GM19463 (cell line): Measurements from ENCODE around the gene TPCN1.

Experiments used
- ATAC-seq: cut with Tn5 transposase; IDR thresholded peaks from one replicate; pipeline ENCODE4 v1.9.1; 2021; ENCODE audit warnings: mild to moderate bottlenecking, moderate library complexity; ENCODE audit not compliant: unreplicated experiment

Gene TPCN1

DNA sequence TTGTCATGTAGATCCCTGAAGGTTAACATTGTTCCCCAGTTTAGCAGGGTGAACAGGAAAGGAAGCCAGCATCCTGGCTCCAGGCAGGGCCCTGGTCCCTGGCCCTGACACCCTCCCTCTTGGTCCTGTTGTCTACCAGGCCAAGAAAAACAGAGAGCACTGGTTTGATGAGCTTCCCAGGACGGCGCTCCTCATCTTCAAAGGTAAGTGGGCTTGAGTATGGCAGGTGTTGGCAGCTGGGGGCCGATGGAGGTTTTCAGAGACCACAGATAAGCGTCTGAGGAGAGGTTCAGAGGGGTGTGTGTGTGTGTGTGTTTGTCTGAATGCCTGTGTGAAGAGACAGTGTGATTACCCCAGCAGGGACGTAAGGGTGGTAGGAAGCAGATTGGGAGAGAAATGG, 57.4 kb downstream of the TPCN1 start:
- ATAC-seq, result no peak

DNA sequence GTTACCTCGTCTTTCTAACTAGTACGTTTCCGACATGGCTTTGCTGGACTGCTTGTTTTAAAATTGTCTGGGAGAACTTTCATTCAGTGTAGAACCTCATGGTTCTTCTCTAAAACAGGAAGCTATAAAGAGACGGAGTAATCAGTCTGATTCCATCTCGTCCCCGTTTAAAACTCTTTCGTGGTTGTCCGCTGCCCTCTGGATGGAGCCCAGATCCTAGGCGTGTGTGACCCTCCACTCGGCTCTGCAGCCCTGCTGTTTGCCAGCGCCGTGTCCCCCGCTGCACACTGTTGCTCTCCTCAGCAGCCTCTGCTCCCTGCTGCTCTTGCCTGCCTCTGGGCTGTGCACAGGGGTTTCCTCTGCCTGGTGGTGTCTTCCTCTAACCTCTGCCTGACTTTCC, 63.5 kb downstream of the TPCN1 start:
- ATAC-seq, result no peak

DNA sequence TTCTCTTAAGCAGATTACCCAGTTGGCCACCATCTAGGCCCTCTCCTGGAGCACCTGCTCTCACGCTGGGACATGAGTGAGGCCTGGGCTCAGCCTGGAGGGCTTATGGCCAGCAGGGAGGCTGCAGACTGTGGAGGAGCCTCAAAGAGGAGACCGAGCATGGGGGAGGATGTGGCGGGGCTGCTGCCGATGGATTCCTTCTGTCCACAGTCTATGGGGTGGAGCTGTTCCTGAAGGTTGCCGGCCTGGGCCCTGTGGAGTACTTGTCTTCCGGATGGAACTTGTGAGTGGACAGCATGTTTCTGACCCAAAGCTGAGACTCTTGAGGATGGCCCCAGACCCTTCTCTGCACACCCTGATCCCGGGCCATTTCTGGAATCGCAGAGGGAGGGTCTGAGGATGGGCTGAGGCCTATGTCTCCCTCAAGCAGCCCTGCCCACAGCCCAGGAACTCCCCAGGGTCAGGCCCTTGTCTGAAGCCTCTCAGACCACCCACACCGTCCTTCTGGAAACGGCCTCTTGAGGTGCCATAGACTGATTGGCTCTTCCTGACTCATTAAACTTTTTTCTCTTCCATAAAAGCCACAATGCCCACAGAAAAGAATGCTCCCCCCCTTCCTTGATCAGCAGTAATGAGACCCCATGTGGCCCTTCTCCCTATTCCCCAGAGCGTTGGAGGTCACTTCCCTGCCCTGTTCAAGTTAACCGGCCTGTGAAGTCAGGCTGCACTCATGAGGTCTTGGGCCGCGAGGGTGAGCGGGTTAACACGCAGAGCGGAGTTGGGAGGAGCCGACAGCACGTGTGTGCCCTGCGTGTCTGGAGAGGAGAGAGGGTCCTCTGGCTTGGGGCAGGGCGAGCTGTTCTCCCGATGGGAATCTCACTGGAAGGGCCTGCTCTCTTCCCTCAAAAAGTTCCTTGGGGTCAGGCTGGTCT, 64.7 kb downstream of the TPCN1 start:
- ATAC-seq, result no peak

DNA sequence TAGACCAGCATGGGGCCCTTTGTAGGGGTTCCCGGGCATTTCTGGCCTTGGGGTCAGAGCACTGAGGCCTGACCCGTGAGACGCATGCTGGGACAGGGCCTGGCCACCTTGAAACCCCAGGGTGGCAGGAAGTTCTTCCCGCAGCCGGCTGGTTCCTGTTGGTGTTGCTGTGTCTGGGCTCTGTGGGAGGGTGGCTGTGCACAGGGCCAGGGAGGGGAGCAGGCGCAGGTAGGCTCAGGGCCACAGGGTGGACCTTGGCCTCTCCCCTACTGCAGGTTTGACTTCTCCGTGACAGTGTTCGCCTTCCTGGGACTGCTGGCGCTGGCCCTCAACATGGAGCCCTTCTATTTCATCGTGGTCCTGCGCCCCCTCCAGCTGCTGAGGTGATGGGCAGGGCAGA, 65.4 kb downstream of the TPCN1 start:
- no peak for ATAC-seq

DNA sequence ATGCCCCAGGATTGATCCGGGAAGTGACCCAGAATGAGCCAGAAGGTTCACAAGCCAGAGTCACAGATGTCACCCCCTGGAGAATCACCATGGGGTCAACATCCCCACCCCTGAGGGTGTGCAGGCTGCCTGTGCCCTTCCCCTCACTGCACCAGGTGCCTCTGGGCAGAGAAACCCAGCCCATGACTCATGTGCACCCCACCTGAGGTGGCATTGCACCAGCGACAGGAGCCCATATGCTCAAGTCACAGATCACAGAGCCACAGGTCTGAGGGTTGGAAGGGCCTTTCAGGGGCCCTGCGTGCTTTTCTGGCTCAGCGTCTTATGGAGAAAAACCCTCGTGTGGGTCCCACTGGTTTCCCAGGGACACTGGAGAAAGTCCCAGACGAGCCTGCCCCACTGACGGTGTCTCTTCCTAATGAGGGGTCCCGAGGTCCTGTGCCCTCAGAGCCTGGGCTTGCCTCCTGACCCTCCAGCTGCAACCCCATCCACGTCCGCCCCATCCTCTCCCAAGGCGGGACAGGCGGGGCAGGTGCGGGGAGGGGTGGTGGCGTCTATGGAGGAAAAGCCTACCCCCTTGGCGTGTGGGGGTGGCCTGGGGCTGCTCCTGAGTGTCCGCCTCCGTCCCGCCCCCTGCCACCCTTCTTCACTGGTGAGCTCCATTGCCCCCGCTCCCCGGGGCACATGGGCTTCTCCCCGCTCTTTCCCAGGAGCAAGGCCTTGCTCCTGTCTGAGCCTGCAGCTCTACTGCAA, 66.1 kb downstream of the TPCN1 start:
- no peak for ATAC-seq

DNA sequence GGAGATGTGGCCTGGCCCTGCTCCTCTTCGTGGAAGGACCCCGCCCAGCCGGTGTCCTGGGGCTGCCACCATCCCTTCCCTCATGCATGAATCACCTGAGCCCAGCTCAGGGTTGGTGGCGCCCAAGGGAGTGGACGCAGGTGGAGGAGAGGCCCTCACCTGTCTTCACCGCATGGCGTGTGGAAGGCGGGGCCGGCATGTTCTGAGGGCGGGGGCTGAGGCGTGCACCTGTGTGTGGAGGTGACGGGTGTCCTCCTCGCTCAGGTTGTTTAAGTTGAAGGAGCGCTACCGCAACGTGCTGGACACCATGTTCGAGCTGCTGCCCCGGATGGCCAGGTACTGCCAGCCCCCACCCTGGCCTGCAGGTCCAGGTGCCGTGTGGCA, 66.6 kb downstream of the TPCN1 start:
- ATAC-seq, result no peak

DNA sequence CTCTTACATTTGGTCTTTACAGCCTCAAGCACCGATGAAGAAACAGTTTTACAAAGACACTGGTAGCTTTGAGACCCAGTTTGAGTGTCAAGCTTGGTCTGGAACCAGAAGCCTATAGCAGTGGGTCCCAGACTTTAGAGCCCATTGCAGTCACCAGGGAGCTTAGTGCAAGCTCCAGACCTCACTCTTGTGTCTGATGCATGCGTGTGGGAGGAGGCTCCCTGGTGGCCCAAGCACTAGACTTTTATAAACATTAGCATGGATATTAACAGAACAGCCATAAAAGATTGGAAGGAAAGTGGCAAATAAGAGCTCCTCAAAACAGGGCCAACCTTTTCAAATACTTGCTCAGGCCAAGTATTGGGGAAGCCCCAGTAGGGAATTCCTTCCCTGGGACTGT, 68.1 kb downstream of the TPCN1 start:
- ATAC-seq, result no peak

DNA sequence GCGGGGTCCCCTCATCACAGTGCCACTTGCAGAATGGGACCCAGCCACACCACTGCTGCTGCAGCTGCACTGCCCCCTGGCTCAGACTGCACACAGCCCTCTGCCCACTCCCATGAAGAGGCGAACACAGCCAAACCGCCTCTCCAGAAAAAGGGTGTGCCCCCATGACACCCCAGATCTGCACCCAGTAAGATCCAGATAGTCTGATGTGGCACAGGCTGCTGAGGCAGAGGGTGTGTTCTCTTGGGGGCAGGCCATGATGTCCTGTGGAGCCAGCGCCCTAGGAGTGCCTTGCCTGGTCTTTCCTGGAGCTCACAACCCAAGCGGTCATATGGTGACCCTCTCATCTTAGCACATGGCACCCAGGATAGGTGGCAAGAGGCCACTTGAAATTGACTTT, 69.2 kb downstream of the TPCN1 start:
- ATAC-seq, result no peak

DNA sequence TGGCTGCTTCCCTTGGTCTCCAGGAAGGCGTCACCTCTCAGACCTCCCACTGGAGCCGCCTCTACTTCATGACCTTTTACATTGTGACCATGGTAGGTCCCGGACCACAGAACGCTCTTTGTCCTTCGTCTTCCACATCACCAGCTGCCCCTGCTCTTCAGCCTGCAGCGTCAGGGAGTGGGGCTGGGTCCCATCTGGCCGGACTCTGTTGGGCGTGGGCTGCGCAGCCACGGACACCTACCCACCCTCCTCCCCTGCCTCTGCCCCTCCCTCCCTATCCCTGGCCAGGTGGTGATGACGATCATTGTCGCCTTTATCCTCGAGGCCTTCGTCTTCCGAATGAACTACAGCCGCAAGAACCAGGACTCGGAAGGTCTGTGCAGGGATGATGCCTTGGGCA, 70.3 kb downstream of the TPCN1 start:
- no peak for ATAC-seq

DNA sequence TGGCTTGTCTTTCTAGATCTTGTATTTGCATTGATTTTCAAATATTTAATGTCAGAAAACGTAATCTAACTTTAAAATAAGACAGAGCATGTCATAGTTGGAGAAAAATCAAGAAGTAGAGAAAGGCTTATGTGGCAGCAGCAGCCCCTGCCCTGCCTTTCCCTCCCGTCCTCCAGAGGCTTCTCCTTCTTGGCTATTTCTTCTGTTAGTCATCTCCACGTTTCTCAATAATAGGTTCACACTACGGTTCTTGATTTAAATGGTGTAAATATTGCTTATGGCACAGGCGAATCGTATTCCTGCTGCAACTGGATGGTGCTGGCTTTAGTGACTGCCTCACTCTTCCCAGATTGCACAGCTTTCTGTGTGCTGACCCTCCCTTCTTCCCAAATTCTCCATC, 70.8 kb downstream of the TPCN1 start:
- no peak for ATAC-seq

DNA sequence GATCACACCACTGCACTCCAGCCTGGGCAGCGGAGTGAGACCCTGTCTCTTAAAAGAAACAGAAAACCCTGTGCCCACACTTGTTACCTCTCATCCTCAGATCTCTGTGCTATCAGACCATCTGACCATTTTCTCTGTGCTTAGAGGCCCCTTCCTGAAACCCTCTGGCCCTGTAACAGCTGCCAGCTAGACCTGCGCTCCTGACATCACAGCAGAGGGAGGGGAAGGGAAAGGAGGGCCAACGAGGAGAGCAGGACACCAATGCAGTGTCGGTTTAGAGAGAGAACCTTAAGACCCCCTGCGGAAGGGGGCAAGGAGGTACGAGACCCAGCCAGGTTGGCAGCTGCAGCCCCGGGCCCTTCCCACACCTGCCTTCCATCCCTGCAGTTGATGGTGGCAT, 71.3 kb downstream of the TPCN1 start:
- no peak for ATAC-seq

DNA sequence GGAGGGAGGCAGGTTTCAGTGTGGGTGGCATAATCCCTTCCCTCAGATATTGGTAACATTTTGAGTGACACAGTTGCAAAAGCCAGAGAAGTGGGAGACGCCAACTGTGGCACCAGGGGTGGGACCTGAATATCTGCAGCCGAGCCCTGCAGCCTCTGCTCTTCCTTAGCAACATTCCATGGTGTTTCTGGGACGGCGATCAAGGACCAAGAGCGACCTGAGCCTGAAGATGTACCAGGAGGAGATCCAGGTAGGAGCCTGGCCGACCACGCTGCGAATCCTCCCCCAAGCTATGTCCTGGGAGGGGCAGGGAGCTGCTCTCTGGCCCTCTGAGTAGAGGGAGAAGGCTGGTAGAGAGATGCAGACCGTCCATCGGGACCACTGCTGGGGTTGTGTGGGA, 71.8 kb downstream of the TPCN1 start:
- ATAC-seq, result no peak

DNA sequence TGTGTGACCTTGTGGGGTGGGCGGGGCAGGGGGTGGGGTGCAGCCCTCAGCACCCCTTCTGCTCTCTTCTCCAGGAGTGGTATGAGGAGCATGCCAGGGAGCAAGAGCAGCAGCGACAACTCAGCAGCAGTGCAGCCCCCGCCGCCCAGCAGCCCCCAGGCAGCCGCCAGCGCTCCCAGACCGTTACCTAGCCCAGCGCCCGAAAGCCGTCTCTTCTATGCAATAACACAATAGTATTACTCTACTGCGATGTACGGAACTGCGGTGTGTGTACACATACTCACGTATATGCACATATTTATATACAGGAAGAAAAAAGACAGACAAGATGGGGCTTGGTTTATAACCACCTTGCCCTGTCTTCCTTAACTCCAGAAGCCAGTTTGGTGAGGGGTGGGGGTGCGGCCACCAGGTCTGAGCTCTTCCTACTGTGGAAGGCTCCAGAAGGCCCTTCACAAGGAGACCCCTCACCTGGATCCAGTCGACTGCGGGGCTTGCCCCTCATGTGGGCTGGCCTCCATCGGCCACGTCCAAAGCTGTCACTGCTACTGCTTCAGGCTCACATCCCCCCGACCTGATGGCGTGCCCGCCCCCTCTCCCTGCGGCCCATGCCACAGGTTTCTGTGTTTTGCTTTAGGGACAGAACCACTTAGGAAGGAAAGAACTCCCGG, 74.8 kb downstream of the TPCN1 start:
- ATAC-seq, result no peak

DNA sequence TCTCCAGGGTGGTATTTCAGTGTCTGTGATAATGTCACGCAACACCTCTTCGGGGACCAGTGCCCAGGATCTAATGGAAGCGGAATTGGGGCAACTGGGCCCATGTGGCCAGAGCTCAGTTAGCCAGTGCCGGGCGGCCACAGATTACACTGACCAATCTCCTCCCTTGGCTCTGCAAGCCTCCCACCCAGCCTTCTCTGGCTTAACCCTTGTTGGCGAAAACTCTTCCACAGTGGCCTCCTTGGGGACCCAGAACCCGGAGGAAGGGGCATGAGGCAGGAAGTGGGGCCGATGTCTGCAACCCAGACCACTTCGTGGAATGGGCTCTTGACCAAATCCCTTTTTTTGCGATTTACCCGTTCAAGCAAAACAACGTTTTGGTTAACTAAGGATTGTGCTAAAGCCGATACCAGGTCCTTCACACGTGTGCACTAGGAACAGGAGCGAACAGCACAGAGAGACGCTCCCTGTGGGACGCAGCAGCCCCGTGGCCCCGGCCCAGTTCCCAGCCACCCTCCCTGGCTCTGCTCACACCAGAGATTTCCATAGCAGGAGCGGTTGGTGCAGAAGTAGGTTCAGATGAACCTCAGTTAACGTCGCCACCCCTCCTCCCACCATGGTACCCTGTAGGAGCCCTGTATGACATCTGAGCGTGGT, 75.4 kb downstream of the TPCN1 start:
- ATAC-seq, result no peak

DNA sequence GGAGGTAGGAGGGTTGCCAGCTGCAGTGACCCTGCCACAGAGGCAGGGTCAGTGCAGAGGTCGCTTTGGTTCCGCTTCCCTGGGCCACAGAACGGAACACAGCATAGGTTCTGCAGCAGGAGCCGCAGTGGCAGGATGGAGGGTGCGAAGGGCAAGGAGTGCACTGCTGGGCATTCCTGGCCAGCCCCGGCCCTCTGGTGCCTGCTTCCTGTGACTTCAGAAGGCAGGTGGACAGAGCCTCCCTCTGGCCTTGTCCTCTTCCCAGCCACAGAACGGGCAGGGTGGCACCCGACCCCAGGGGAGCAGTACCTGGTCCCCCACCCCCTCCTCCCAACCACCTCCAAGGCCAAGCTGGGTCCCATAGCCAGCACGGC, 75.9 kb downstream of the TPCN1 start:
- no peak for ATAC-seq

DNA sequence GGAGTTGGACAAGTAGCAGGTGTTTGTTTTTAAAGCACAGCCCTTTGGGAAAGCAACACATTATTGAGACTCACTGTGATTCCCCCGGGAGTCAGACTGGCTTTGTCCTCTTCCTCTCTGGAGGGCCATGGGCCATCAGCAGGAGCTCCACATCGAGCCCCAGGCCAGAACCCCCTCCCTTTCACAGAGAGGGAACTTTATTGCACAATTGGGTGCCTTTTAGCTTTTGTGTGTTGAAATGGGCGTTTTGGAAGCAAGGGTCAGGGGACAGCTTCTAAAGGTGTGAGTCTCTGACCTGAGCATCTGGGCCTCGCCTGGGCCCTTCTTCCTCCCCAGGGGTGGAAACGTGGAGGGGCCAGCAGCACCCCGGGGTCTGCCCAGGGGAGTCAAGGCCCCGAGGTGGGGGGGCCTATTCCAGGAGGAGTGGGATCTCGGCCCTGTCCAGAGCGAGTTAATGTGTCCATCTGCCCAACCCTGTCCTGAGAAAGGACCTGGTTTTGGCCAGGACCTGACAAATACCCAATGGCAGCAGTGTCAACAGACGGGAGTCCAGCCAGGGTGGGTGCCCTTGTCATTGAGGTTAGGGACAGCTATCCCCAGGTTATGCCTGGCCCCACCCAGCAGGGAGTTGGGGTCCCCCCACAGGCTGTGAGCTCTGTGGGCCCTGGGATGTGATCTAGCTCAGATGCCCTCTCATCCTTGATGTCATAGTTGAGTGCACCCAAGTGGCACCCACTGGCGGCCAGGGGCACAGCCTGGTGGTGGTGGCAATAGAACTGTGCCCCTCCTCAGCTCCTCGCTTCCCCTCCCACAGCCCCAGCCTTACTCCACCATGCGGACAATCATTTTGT, 76.6 kb downstream of the TPCN1 start:
- no peak for ATAC-seq

DNA sequence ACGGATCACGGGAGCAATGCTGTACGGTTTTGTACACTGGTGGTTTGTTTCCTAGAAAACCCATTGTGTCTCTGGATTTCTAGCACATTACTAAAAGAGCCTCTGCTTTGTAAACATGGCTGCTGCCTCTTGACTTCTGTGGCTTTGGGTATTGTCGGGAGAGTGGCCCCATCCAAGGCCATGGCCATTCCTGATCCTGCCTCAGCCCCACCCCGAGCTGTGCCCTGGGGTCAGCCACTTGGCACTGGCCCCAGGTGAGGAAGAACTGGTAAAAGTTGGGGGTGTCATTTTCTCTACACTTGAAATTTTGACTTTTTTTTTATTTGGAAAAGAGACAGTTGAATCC, 77.2 kb downstream of the TPCN1 start:
- ATAC-seq, result no peak

DNA sequence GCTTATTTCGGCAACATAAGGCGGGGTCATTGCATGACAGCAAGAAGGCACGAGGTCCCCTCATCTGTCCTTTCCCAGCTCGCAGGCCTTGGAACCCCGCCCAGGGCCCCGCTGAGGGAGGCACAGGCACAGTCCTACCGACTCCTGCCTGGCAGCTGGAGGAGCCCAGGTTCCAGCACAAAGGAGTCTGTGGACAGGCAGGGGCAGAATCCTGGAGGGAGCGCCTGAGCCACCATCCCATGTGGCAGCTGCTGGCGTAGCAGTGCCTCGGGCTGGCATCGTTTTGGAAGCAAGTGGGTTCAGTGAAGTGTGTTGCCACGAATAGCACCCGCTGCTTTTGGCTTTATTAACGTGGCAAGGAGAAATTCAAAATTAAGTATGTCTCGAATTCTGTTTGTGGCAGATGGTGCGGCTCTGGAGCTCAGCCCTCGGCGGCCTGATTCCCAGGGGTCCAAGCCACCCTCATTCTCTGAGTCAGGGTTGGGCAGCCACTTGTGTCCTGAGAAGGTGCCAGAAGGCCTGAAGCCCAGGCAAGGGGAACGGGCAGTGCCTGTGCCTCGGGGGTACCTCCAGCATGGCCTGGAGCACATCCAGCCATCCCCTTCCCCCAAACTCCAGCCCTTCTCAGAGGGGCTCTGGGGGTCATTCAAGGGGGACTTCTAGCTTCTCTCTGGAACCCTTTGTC, 77.7 kb downstream of the TPCN1 start:
- ATAC-seq, result no peak

DNA sequence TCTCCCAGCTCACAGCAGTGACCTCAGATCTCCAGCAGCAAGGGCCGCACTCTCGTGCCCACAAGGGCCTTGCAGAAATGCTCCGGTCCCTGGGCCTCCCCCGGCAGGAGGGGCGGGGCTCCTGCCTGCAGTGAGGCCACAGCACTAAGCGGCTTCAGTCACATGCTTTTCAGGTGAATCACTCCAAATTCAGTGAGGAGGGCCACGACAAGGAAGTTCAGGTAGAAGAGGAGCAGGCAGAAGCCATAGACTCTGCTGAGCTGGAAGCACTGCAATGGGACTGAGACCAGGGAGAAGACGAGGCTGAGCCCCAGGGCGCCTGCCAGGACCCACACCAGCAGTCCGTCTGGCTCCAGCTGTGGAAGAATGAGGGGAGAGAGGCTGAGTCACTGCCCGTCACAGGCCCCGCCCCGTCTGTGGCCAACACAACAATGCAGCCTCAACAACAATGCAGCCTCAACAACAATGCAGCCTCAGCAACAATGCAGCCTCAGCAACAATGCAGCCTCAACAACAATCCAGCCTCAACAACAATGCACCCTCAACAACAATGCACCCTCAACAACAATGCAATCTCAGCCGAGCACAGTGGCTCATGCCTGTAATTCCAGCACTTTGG, 78.5 kb downstream of the TPCN1 start:
- ATAC-seq, result no peak
